ENCODE measurements around the gene CYP21A2. TPM values are rescaled to one million over a fixed set of nuclear protein-coding genes. Genes with fewer than 3 reads are reported as not detected.
"Not testable (repeated sequence)": the region's sequence is repeated elsewhere in the genome, so short reads cannot be mapped to it uniquely, and the experiment has no call there.

Gene CYP21A2
- total RNA-seq, 1 donor from 2014 or later: 14.0 TPM

DNA sequence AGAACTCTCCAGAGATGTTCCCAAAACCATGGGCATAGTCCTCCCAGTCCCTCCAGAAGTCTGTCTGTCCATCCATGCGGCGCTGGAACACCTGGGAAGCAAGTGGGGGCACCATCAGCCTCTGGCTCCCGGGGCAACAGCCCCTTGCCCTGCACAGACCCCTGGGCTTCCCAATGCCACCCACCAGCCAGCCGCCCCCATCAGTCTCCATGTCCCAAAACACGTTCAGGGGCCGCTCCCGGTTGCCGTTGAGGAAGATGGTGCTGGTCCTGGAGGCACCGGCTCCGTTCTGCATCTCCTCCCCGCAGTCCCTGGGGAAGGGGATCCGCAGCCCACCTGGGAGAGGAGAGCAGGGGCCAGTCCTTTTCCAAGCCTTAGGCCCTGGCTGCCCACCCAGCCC is 28.7 kb upstream of the CYP21A2 start:
- H3K4me3 ChIP-seq; H3K36me3 ChIP-seq; H3K4me1 ChIP-seq; H3K9me3 ChIP-seq; H3K27ac ChIP-seq; DNase-seq (ENCODE audit: low spot score in 2 of 2); H3K27me3 ChIP-seq; intact Hi-C loops (cut with DNase I): not testable (repeated sequence)

DNA sequence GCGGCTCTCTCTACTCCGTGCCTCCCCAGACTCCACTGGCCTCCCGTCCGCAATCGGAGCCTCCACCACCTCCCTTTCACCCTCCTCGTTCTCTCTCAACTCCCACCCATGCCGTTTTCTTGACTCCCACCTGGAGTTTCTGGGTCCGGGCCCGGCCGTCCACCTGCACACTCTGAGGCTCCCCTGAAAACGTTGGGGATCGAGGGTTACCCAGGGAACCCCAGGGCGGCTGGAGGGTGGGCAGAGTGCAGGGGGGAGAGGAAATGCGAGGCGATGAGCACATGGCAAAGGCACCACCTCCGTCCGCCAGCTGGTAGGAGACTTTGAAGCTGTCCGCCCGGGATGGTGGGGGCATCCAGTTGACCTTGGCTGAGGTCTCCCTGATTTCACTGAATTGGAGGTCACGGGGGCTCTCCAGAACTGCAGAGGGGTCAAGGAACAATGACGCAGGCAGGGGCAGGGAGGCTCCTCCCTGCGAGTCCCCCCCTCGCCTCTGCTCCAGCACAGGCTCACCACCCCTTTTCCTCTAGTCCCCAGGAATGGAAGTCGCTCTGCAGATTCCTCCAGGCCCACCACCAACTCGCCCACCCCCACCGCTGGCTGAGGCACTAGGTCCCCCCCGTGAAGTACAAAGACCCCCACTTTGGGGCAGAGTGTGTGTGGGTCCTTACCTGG is 27.2 kb upstream of the CYP21A2 start:
- H3K27me3 ChIP-seq; H3K9me3 ChIP-seq; H3K4me1 ChIP-seq; H3K27ac ChIP-seq; intact Hi-C loops (cut with DNase I); H3K4me3 ChIP-seq; H3K36me3 ChIP-seq: not testable (repeated sequence)
- DNase-seq (ENCODE audit: low spot score in 2 of 2): peak in 1 of 2 donors; percentile 34

DNA sequence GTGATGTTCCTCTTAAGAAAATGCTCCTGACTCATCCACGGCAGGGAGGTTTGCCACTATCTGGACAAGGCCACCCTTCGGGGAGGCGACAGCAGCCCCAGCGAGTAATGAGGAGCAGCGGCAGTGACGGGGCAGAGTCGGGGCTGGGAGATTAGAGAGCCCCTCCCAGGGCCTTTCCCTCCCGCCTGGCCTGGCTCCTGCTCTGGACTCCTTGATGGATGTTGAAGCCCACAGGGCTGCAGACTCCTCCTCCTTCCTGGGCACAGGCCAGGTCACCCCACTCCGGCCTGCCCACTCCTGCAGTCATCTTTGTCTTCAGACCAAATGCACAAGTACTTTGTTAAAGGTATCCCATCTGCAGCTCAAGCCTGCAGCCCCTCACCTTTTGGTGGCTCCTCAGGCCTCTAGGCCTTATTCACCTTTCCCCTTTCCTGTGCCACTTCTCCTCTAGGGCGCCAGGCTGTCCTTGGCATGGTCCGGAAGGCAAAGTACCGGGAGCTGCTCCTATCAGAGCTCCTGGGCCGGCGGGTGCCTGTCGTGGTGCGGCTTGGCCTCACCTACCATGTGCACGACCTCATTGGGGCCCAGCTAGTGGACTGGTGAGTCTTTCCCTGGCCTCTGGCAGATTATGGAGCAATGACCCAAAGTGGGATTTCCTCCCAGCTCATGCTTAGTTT is 25.1 kb upstream of the CYP21A2 start:
- H3K4me3 ChIP-seq; H3K9me3 ChIP-seq; H3K27ac ChIP-seq; H3K27me3 ChIP-seq; H3K36me3 ChIP-seq; intact Hi-C loops (cut with DNase I); H3K4me1 ChIP-seq: not testable (repeated sequence)
- DNase-seq (ENCODE audit: low spot score in 2 of 2): peak in 1 of 2 donors; percentile 57

DNA sequence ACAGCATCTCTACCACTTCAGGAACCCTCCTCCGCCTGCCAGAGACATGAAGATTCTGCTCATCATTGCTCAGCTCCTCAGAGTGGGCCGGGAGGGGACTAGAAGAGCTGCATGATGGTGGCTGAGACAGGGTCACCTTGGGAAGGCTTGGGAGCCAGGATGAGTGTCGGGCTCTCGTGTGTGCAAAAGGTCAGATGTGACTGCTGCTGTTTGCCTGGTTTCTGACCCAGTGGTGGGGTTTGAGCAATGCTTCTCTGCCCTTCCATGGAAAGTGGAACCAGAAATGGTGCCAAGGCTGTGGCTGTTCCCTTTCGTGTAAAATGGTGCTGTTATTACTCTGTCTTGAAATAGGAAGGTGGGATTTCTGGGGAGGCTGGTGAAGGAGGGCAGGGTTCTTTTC is 24.5 kb upstream of the CYP21A2 start:
- H3K9me3 ChIP-seq; H3K27ac ChIP-seq; DNase-seq (ENCODE audit: low spot score in 2 of 2); H3K27me3 ChIP-seq; H3K36me3 ChIP-seq; H3K4me1 ChIP-seq; intact Hi-C loops (cut with DNase I); H3K4me3 ChIP-seq: not testable (repeated sequence)

DNA sequence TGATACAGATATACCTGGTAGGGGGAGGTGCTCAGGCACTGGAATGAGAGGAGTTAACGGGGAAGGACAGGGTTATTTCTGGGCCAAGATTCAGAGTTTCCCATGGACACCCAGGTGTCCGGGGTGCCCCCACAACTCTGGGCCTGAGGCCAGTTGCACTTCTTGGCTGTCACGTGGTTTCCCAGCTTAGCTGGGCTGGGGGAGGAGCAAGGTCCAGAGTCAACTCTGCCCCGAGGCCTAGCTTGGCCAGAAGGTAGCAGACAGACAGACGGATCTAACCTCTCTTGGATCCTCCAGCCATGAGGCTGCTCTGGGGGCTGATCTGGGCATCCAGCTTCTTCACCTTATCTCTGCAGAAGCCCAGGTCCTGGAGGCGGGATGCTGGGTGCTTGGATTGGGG is 23.7 kb upstream of the CYP21A2 start, which contains the start of gene C4B:
C4B (plus strand) TSS at position 249 of the 400 bp plus-strand sequence; CDS start at position 300, 51 bp downstream.
- H3K27ac ChIP-seq; H3K4me1 ChIP-seq; H3K9me3 ChIP-seq; H3K36me3 ChIP-seq; intact Hi-C loops (cut with DNase I); H3K27me3 ChIP-seq; DNase-seq (ENCODE audit: low spot score in 2 of 2); H3K4me3 ChIP-seq: not testable (repeated sequence)

DNA sequence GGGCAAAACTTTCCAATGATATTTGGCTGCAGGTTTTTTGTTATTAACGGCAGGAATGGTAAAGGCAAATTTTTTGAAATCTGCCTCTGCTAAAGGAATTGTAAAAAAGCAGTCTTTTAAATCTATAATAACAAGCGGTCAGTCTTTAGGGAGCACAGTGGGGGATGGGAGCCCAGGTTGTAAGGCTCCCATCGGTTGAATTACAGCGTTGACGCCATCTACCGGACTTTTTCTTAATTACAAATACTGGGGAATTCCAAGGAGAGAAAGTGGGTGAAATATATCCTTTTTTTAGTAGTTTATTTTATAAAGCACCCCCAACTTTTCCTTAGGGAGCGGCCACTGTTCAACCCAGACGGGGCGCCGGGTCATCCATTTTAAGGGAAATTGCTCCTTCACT is 16.1 kb upstream of the CYP21A2 start:
- H3K27ac ChIP-seq; H3K36me3 ChIP-seq; H3K4me3 ChIP-seq; H3K4me1 ChIP-seq; H3K9me3 ChIP-seq; intact Hi-C loops (cut with DNase I); H3K27me3 ChIP-seq; DNase-seq (ENCODE audit: low spot score in 2 of 2): not testable (repeated sequence)

DNA sequence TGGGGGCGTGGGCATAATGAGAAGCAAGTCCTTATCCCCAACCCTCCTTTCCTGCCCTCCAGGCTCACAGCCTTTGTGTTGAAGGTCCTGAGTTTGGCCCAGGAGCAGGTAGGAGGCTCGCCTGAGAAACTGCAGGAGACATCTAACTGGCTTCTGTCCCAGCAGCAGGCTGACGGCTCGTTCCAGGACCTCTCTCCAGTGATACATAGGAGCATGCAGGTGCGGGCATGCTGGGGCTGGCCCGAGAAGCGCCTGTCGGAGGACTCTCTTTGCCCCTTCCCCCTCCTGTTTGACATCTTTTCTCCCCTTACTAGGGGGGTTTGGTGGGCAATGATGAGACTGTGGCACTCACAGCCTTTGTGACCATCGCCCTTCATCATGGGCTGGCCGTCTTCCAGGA is 9.6 kb upstream of the CYP21A2 start:
- H3K36me3 ChIP-seq; H3K4me1 ChIP-seq; H3K4me3 ChIP-seq; intact Hi-C loops (cut with DNase I); H3K27me3 ChIP-seq; H3K27ac ChIP-seq; H3K9me3 ChIP-seq: not testable (repeated sequence)
- DNase-seq (ENCODE audit: low spot score in 2 of 2): peak in 1 of 2 donors; percentile 13

DNA sequence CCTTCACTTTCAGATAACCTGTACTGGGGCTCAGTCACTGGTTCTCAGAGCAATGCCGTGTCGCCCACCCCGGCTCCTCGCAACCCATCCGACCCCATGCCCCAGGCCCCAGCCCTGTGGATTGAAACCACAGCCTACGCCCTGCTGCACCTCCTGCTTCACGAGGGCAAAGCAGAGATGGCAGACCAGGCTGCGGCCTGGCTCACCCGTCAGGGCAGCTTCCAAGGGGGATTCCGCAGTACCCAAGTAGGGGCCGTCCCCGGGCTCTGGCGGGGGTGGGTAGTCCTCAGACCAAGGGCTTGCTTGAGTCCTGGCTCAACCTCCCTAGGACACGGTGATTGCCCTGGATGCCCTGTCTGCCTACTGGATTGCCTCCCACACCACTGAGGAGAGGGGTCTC is 8.7 kb upstream of the CYP21A2 start:
- intact Hi-C loops (cut with DNase I); H3K4me3 ChIP-seq; H3K36me3 ChIP-seq; H3K27me3 ChIP-seq; H3K27ac ChIP-seq; H3K4me1 ChIP-seq; H3K9me3 ChIP-seq: not testable (repeated sequence)
- peak in 1 of 2 donors; percentile 27 for DNase-seq (ENCODE audit: low spot score in 2 of 2)

DNA sequence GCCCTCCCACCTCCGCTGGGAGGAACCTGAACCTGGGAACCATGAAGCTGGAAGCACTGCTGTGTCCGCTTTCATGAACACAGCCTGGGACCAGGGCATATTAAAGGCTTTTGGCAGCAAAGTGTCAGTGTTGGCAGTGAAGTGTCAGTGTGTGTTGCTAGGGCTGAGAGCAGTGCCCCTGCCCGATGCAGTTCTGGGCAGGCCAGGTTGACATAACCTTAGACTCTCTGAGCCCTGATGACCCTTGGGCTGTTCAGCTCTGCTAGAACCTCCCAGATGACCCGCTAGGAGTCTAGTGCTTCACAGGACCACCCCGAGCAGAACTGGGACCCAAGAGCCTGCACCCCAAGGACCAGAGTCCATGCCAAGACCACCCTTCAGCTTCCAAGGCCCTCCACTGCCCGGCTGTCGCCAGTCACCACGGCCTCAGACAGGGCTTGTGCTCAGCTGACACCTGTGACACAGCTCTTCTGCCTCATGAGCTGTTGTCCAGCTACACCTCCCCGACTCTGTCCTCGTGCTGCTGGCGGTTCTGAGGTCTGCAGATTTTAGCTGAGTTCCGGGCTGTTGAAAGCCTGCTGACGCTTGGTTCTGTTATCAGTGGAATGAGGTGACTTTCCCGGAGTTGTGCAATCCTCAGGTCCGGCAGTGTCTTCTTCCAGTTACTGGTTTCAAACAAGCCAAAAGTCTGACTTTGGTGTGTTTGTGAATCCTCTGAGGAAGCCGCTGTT is 2.8 kb upstream of the CYP21A2 start:
- H3K36me3 ChIP-seq; H3K27me3 ChIP-seq; intact Hi-C loops (cut with DNase I); DNase-seq (ENCODE audit: low spot score in 2 of 2); H3K4me1 ChIP-seq; H3K27ac ChIP-seq; H3K9me3 ChIP-seq; H3K4me3 ChIP-seq: not testable (repeated sequence)

DNA sequence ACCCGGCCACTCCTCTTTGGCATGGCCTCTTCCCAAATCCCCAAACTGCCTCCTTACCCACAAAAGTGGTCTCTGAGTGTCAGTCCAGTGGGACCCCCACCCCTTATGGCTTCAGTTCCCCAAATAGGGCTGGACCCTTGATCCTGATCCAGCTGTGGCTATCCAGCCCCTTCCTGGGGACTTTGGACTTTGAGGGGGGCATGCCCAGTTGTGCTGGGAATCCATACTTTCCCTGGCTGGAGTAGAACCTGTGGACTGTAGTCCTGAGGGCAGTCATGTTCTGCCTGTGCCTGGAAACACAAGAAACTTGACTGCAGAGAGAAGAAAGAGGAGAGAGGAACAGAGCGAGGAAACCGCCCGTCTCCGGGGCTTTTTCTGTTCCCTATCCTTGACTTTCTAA is 1.1 kb upstream of the CYP21A2 start:
- H3K9me3 ChIP-seq; H3K27ac ChIP-seq; intact Hi-C loops (cut with DNase I); H3K4me3 ChIP-seq; H3K4me1 ChIP-seq; H3K36me3 ChIP-seq; DNase-seq (ENCODE audit: low spot score in 2 of 2); H3K27me3 ChIP-seq: not testable (repeated sequence)

DNA sequence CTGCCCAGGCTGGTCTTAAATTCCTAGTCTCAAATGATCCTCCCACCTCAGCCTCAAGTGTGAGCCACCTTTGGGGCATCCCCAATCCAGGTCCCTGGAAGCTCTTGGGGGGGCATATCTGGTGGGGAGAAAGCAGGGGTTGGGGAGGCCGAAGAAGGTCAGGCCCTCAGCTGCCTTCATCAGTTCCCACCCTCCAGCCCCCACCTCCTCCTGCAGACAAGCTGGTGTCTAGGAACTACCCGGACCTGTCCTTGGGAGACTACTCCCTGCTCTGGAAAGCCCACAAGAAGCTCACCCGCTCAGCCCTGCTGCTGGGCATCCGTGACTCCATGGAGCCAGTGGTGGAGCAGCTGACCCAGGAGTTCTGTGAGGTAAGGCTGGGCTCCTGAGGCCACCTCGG is 663 bp downstream of the CYP21A2 start:
- H3K27ac ChIP-seq; H3K4me1 ChIP-seq; intact Hi-C loops (cut with DNase I); DNase-seq (ENCODE audit: low spot score in 2 of 2); H3K36me3 ChIP-seq; H3K4me3 ChIP-seq; H3K27me3 ChIP-seq; H3K9me3 ChIP-seq: not testable (repeated sequence)

DNA sequence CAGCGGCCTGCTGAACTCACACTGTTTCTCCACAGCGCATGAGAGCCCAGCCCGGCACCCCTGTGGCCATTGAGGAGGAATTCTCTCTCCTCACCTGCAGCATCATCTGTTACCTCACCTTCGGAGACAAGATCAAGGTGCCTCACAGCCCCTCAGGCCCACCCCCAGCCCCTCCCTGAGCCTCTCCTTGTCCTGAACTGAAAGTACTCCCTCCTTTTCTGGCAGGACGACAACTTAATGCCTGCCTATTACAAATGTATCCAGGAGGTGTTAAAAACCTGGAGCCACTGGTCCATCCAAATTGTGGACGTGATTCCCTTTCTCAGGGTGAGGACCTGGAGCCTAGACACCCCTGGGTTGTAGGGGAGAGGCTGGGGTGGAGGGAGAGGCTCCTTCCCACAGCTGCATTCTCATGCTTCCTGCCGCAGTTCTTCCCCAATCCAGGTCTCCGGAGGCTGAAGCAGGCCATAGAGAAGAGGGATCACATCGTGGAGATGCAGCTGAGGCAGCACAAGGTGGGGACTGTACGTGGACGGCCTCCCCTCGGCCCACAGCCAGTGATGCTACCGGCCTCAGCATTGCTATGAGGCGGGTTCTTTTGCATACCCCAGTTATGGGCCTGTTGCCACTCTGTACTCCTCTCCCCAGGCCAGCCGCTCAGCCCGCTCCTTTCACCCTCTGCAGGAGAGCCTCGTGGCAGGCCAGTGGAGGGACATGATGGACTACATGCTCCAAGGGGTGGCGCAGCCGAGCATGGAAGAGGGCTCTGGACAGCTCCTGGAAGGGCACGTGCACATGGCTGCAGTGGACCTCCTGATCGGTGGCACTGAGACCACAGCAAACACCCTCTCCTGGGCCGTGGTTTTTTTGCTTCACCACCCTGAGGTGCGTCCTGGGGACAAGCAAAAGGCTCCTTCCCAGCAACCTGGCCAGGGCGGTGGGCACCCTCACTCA is 1.4 kb downstream of the CYP21A2 start:
- intact Hi-C loops (cut with DNase I): loop anchor here (10.0 kb wide), 1 partner anchor 115 kb away; the partner anchor contains the start of genes PPT2 and PRRT1
- not testable (repeated sequence) for DNase-seq (ENCODE audit: low spot score in 2 of 2)

DNA sequence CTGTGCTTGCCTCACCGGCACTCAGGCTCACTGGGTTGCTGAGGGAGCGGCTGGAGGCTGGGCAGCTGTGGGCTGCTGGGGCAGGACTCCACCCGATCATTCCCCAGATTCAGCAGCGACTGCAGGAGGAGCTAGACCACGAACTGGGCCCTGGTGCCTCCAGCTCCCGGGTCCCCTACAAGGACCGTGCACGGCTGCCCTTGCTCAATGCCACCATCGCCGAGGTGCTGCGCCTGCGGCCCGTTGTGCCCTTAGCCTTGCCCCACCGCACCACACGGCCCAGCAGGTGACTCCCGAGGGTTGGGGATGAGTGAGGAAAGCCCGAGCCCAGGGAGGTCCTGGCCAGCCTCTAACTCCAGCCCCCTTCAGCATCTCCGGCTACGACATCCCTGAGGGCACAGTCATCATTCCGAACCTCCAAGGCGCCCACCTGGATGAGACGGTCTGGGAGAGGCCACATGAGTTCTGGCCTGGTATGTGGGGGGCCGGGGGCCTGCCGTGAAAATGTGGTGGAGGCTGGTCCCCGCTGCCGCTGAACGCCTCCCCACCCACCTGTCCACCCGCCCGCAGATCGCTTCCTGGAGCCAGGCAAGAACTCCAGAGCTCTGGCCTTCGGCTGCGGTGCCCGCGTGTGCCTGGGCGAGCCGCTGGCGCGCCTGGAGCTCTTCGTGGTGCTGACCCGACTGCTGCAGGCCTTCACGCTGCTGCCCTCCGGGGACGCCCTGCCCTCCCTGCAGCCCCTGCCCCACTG is 2.3 kb downstream of the CYP21A2 start:
- H3K36me3 ChIP-seq; DNase-seq (ENCODE audit: low spot score in 2 of 2); H3K9me3 ChIP-seq; H3K4me1 ChIP-seq; H3K4me3 ChIP-seq; H3K27ac ChIP-seq; H3K27me3 ChIP-seq: not testable (repeated sequence)
- intact Hi-C loops (cut with DNase I): loop anchor here (10.0 kb wide), 1 partner anchor 114 kb away; the partner anchor contains the start of genes PPT2 and PRRT1

More for the DNA sequence above, 1.4 kb downstream of the CYP21A2 start:
- H3K4me3 ChIP-seq, H3K4me1 ChIP-seq, H3K27ac ChIP-seq, H3K27me3 ChIP-seq, H3K36me3 ChIP-seq, H3K9me3 ChIP-seq: not testable (repeated sequence)

Data from ascending aorta (tissue), 2 donors.